ENCODE results near the gene VSIG1.

DNA sequence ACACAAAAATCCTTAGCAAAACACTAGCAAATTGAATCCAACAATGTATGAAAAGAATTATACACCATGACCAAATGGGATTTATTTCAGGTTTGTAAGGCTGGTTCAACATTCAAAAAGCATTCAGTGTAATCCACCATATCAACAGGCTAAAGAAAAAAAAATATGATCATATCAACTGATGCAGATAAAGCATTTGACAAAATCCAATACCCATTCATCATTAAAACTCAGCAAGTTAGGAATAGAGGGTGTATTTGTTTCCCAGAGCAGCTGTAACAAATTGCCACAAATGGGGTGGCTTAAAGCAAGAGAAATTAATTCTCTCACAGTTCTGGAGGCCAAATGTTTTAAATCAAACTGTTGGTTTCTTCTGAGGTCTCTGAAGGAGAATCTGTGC is 10.7 kb downstream of the VSIG1 start:
- TF ChIP-seq POLR2A (IDR thresholded peaks at IDR 0.05; ENCODE audit: low read length) = no peak
- TF ChIP-seq GATA1 (IDR thresholded peaks at IDR 0.05; ENCODE audit: low read depth, low read length) = no peak

All from erythroblast (primary cell).